Middle frontal gyrus (tissue), 1 donor: ENCODE measurements around the gene PIGQ.

ENCODE experiments used
- DNase-seq: peaks from one replicate; pipeline ENCODE4 v3.0.0-alpha.2; 2015; ENCODE audit warnings: low spot score; ENCODE audit errors: extremely low spot score

The PIGQ gene

DNA sequence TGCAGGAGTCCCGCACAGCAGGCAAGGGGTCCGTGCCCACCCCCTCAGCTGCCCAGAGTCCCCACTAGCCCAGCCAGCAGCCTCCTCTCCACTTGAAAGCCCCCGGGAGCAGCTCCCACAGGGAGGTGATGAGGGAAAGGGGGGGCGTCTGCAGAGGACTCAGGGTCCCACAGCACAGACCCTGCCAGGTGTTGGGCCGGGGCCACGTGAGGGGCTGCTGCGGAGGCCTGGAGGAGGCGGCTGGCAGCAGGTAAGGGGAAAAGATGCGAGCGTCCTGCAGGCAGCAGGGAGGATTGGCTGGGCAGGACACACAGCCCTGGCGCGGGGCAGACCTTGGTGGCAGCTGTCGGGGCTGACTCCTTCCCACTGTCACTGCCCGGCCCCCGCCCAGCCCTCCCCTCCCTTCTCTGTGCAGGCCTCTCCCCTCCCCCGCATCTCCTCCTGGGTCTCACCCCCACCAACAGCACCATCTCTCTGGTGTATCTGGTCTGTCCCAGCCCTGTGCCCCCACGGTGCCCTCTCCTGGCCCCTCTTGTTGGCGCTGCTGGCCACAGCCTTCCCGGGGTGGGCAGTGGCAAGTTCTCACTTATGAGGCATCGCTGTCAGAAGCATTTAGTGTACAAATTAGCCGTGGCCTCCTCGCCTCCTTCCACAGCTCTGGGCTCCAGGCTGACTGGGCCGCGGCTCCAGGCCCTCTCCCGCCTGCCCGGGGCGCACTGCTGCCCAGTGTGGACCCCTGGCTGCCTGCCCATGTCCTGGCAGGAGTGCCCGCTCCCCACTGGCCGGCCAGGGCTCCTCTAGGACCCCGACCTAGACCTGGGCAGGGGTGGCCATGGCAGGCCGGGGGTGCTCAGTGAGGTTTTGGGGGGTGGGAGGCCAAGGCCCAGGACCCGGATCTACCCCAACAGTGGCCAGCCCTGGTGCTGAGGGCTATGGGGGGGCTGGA is 14.0 kb upstream of the PIGQ start:
- DNase-seq = no peak

GRCh38 chr16:556474-557173 is 13.1 kb upstream of the PIGQ start:
- DNase-seq = no peak

- no peak for DNase-seq
Observed at GRCh38 chr16:557463-558297, 12.1 kb upstream of the PIGQ start.

DNA sequence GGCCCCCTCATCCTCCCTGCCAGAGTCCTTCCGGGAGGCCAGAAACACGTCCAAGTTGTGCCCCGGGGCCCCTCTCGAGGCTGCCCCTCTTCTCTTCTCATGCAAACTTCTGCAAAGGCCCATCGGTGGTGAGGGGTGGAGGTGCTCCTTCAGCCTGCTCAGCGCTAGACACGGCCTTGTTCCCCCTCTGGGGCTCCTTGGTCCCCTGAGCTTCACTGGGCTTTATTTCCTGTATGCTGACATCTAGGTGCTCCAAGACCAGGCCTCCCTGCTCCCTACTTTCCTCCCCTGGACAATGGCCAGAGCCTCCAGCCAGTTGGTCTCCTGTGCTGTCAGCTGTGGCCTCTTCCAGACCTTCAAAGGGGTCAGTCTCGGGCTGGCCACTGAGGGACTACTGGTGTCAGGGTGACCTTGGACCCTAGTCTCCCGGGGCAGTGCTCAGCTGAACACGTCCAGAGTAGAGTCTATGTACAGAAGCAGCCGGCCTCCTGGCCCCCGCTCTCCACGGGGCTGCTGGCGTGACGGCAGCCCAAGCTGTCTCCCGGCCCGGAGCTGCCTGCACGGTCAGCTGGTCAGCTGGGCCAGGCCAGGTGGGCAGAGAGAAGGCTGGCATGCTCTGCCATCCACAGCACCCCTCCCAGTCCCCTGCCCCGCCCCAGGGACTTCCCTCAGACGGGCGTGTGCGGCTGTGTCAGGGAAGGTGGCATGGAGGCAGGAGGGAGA is 11.3 kb upstream of the PIGQ start:
- DNase-seq = no peak

DNA sequence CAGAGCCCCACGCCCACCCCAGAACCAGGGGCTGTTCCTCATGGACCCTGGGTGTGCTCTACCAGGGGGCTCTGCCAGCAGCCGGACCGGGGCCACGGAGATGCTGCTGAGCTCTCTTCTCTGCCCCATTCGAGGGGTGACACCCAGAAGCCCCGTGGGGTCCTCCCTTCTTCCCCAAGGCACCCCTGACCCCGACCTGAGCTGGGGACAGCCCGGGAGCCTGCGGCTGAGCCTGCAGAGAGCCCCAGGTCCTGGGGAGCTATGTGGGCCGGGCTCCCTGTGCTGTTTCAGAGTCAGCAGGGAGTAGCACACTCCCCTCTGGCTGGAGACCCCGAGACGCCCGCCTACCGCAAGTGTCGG is 10.8 kb upstream of the PIGQ start:
- no peak for DNase-seq

- no peak for DNase-seq
Observed at GRCh38 chr16:559411-560203, 10.2 kb upstream of the PIGQ start.

- DNase-seq = no peak
Observed at GRCh38 chr16:560204-560700, 9.5 kb upstream of the PIGQ start, which contains the start of gene PRR35. PRR35 (plus strand) TSS chr16:560394; CDS start chr16:563295, 2,901 bp downstream.

GRCh38 chr16:560701-561412 is 8.9 kb upstream of the PIGQ start:
- no peak for DNase-seq

DNA sequence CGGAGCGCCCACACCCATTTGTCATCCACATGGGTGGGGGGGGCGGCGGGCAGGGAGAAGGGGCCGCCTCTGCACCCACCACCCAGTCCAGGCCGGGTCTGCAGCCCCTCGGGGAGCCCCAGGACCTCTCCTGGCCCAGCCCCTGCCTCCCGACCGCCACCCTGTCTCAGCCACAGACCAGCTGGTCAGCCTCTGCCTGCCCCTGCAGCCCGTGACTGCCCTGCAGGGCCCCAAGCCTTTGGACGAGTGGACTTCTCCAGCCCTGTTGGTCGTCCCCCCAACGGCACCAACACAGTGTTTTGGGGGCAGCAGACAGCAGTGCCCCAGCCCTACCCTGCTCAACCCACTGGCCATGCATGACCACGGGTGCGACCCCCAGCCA is 8.4 kb upstream of the PIGQ start:
- no peak for DNase-seq

- DNase-seq = no peak
Observed at GRCh38 chr16:561957-562938, 7.5 kb upstream of the PIGQ start.

DNA sequence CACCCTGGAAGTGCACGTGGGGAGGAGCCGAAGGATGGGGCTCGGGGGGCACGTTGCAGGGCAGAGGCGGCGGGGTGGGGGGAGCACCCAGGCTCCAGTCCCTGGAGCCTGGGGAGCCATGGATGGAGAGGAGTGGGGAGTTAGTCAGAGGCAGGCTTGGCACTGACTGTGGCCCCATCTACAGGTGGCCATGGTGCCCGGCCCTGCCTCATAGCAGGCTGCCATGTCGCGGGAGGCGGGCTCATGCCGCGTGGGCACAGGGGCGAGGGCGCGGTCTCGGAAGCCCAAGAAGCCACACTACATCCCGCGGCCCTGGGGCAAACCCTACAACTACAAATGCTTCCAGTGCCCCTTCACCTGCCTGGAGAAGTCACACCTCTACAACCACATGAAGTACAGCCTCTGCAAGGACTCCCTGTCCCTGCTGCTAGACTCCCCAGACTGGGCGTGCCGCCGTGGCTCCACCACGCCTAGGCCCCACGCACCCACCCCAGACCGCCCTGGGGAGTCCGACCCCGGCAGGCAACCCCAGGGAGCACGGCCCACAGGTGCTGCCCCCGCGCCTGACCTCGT is 6.6 kb upstream of the PIGQ start:
- no peak for DNase-seq

- no peak for DNase-seq
Observed at GRCh38 chr16:564690-565418, 4.9 kb upstream of the PIGQ start.

GRCh38 chr16:565419-566330 is 4.1 kb upstream of the PIGQ start:
- no peak for DNase-seq

DNA sequence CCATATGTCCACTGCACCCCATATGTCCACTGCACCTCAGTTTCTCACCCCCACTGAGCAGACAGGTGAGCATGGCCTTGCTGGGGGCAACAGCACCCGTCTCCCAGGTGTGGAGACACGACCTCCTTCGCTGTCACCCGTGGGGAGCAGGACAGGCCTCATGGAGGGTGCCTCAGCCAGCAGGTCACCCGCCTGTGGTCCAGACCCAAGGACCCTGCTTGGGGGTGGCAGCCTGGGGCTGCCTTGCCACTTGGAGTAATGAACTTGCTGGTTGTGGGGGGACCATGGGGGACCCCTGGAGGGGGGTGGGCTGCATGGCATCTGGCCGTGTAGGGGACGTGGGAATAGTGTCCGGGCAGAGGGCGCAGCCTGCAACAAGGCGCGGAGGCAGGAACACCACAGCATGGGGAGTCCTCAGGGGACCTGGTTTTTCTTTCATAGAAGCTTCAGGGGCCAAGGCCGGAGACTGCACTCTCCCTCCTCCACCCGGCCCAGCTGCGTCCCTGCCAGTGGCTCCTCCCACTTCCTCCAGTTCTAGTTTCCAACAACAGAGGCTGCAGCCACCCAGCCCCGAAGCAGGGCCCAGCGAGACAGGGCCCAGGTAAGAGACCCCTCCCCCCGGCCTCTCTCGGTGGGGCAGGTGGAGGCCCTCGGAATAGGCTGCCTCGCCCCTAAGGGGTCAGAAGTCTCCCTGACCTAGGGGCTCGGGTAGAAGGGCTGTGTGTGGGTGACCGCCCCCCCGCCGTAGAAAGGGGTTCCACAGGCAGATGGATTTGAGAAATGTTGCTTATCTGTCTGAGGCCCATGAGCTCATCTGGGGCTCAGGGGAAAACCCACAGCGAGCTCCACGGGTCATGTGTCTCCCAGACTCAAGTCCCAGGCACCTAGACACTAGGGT is 3.0 kb upstream of the PIGQ start, which contains the start of gene NHLRC4:
Gene NHLRC4, plus strand, starts transcription at position 531 of the 898 bp plus-strand sequence. CDS start 1,043 bp downstream, outside the sequence.
- DNase-seq = no peak
